CD14-positive monocyte (primary cell): Measurements from ENCODE around the gene ST3GAL5. TPM values are rescaled to one million over a fixed set of nuclear protein-coding genes. Genes with fewer than 3 reads are reported as not detected.

Experiments used
- DNase-seq, 3 donors: peaks; one replicate each; pipeline ENCODE4 v3.0.0-alpha.2; 2011 to 2022
- H2AFZ ChIP-seq: 2 replicates; pipeline ENCODE4 v1.6.0; 2012; ENCODE audit warnings: mild to moderate bottlenecking, low read depth, low read length, inconsistent platforms; ENCODE audit not compliant: insufficient read depth, poor library complexity, severe bottlenecking
- H3K27ac ChIP-seq, 2 donors: 1 replicate in 1 of 2; 2 replicates in 1 of 2; pipeline ENCODE4 v1.5.1; 2012 to 2013; ENCODE audit warnings: low read length in 2 of 2, control low read depth in 1 of 2, inconsistent platforms in 1 of 2, low read depth in 1 of 2, mild to moderate bottlenecking in 1 of 2
- H3K27me3 ChIP-seq, 2 donors: one replicate each; pipeline versions ENCODE4 v1.6.0 to v1.6.1; 2011 to 2013; ENCODE audit warnings: low read length in 2 of 2; ENCODE audit not compliant: control insufficient read depth in 2 of 2, insufficient read depth in 2 of 2
- H3K36me3 ChIP-seq, 2 donors: replicated peaks in 1 of 2; 1 replicate in 1 of 2; 2 replicates in 1 of 2; pipeline versions ENCODE4 v1.5.1 to v1.6.1; 2012 to 2013; ENCODE audit warnings: low read length in 2 of 2, control low read depth in 1 of 2, inconsistent platforms in 1 of 2, mild to moderate bottlenecking in 1 of 2; ENCODE audit not compliant: insufficient read depth in 2 of 2, control insufficient read depth in 1 of 2
- H3K4me1 ChIP-seq, 2 donors: 1 replicate in 1 of 2; 2 replicates in 1 of 2; pipeline versions ENCODE4 v1.5.1 to v1.6.1; 2012 to 2013; ENCODE audit warnings: low read length in 2 of 2, control low read depth in 1 of 2, inconsistent platforms in 1 of 2, mild to moderate bottlenecking in 1 of 2, moderate library complexity in 1 of 2; ENCODE audit not compliant: insufficient read depth in 2 of 2, control insufficient read depth in 1 of 2
- H3K4me2 ChIP-seq: replicated peaks from 2 replicates; pipeline ENCODE3; 2012; ENCODE audit warnings: low read length, moderate library complexity, mild to moderate bottlenecking; ENCODE audit not compliant: poor library complexity, severe bottlenecking; ENCODE audit errors: extremely low read depth
- H3K4me3 ChIP-seq, 3 experiments: fragments of 200-600 bp in 1 of 3; sonication (generic) in 1 of 3; replicated peaks in 1 of 3; 1 replicate in 2 of 3; 2 replicates in 1 of 3; pipeline ENCODE4 v1.5.1; 2011 to 2013; ENCODE audit warnings: low read length in 3 of 3, mild to moderate bottlenecking in 3 of 3, control low read depth in 2 of 3, low read depth in 2 of 3, inconsistent platforms in 1 of 3, moderate library complexity in 1 of 3
- H3K79me2 ChIP-seq: 2 replicates; pipeline ENCODE4 v1.6.0; 2012; ENCODE audit warnings: mild to moderate bottlenecking, control low read depth, inconsistent platforms, low read length, moderate library complexity; ENCODE audit not compliant: insufficient read depth
- H3K9ac ChIP-seq: 2 replicates; pipeline ENCODE4 v1.6.0; 2017; ENCODE audit warnings: low read length, mild to moderate bottlenecking; ENCODE audit not compliant: insufficient read depth, poor library complexity, severe bottlenecking
- H3K9me3 ChIP-seq, 2 donors: replicated peaks in 1 of 2; 1 replicate in 1 of 2; 2 replicates in 1 of 2; pipeline versions ENCODE4 v1.5.1 to v1.6.1; 2012 to 2013; ENCODE audit warnings: low read length in 2 of 2, control low read depth in 1 of 2; ENCODE audit not compliant: control insufficient read depth in 1 of 2, insufficient read depth in 1 of 2
- H4K20me1 ChIP-seq: 2 replicates; pipeline ENCODE4 v1.6.0; 2012; ENCODE audit warnings: mild to moderate bottlenecking, low read length, control low read depth, moderate library complexity; ENCODE audit not compliant: insufficient read depth
- H3K27ac Mint-ChIP-seq, 7 donors: one replicate each; pipeline ENCODE4 v1.8.0; 2020; ENCODE audit warnings: mild to moderate bottlenecking in 7 of 7, mixed read lengths in 7 of 7, moderate library complexity in 6 of 7, inconsistent platforms in 2 of 7
- H3K27me3 Mint-ChIP-seq, 3 donors: one replicate each; pipeline ENCODE4 v1.8.0; 2021 to 2022; ENCODE audit warnings: low read depth in 3 of 3, mild to moderate bottlenecking in 3 of 3, mixed read lengths in 3 of 3, moderate library complexity in 3 of 3, inconsistent platforms in 1 of 3
- H3K36me3 Mint-ChIP-seq, 2 donors: one replicate each; pipeline ENCODE4 v1.8.0; 2020; ENCODE audit warnings: mixed read lengths in 2 of 2, inconsistent platforms in 1 of 2, mild to moderate bottlenecking in 1 of 2
- H3K4me1 Mint-ChIP-seq: one replicate; pipeline ENCODE4 v1.8.0; 2020; ENCODE audit warnings: mild to moderate bottlenecking, mixed read lengths
- H3K4me3 Mint-ChIP-seq, 2 donors: one replicate each; pipeline ENCODE4 v1.8.0; 2020; ENCODE audit warnings: mild to moderate bottlenecking in 2 of 2, mixed read lengths in 2 of 2, moderate library complexity in 1 of 2
- H3K9me3 Mint-ChIP-seq, 7 donors: one replicate each; pipeline ENCODE4 v1.8.0; 2020 to 2022; ENCODE audit warnings: mixed read lengths in 7 of 7, mild to moderate bottlenecking in 6 of 7, moderate library complexity in 6 of 7, inconsistent platforms in 2 of 7
- CTCF ChIP-seq: fragments of 200-600 bp; IDR thresholded peaks from one replicate; pipeline ENCODE4 v1.8.0; 2022; ENCODE audit warnings: antibody characterized with exemption, mild to moderate bottlenecking
- WGBS: methylation state at CpG from one replicate; pipeline ENCODE4 v1.1.5; 2013; ENCODE audit warnings: missing lambda C conversion rate; ENCODE audit not compliant: insufficient coverage; 5-methylcytosine and 5-hydroxymethylcytosine counted together
- intact Hi-C, 2 donors: fragments of 100-400 bp; cut with micrococcal nuclease; formaldehyde crosslinking; loops; one replicate each; pipeline versions ENCODE4 v1.15.0 to v1.15.1; 2023
- polyA plus RNA-seq, 3 donors: library from polyadenylated mRNA; depleted of rRNA in 1 of 3; unstranded in 2 of 3; stranded (reverse) in 1 of 3; fragments of 300-500 nt in 2 of 3; fragments of >200 nt in 1 of 3; fragmentation: Illumina TruSeq in 2 of 3; gene quantifications; 1 replicate in 2 of 3; 2 replicates in 1 of 3; pipeline ENCODE4 v1.2.3, GENCODE V29; 2012 to 2021

The ST3GAL5 gene
- polyA plus RNA-seq, 3 donors: 14.0 to 51.2 (median 19.5) TPM

GRCh38 chr2:85828725-85829124, 60.1 kb downstream of the ST3GAL5 start:
- DNase-seq: no peak
- Mint-ChIP-seq H3K27ac (no peak overlapping the region), H3K36me3 (no peaks in the 10 kb centered on the region), H3K27me3 (peaks cover 2 to 8% (median 3%) of the 10 kb centered on the region in 3 donors), H3K9me3 (peaks cover 0 to under 1% (median 0%) of the 10 kb centered on the region in 7 donors), H3K4me1 (peaks cover 12% of the 10 kb centered on the region), H3K4me3 (no peak overlapping the region)
- WGBS: 98% methylated on average over 4 of the region's 7 CpGs
- no peaks in the 10 kb centered on the region for H3K79me2 ChIP-seq
- H4K20me1 ChIP-seq: no peaks in the 10 kb centered on the region
- TF ChIP-seq CTCF: no peak
- intact Hi-C loops: no loop called here
- peaks cover 2 to 5% of the 10 kb centered on the region in 2 donors for H3K4me1 ChIP-seq
- no peak overlapping the region for H3K27ac ChIP-seq
- no peaks in the 10 kb centered on the region for H3K9me3 ChIP-seq
- H3K36me3 ChIP-seq: no peaks in the 10 kb centered on the region
- no peak overlapping the region for H3K4me2 ChIP-seq
- no peaks in the 10 kb centered on the region for H3K27me3 ChIP-seq
- H2AFZ ChIP-seq: no peak overlapping the region
- no peak overlapping the region for H3K4me3 ChIP-seq
- no peak overlapping the region for H3K9ac ChIP-seq

- H3K36me3 Mint-ChIP-seq: no peaks in the 10 kb centered on the region
- DNase-seq: no peak
- H3K9me3 Mint-ChIP-seq: no peaks in the 10 kb centered on the region
- peak overlapping the region in 1 of 3 experiments; percentile 42 for H3K4me3 ChIP-seq
- no peak overlapping the region for H3K27ac ChIP-seq
- no peaks in the 10 kb centered on the region for H3K27me3 ChIP-seq
- peak overlapping the region in 1 of 7 donors; percentile 71 for H3K27ac Mint-ChIP-seq
- no peaks in the 10 kb centered on the region for H4K20me1 ChIP-seq
- intact Hi-C loops: loop anchor here in 1 of 2 donors (2.0 kb wide), 1 partner anchor 251 kb away; no protein-coding TSS in a partner anchor
- 82% methylated on average over 17 of the region's 18 CpGs for WGBS
- no peaks in the 10 kb centered on the region for H3K79me2 ChIP-seq
- no peak overlapping the region for H3K4me3 Mint-ChIP-seq
- H3K9ac ChIP-seq: no peak overlapping the region
- H3K4me1 Mint-ChIP-seq: peaks cover 12% of the 10 kb centered on the region
- no peaks in the 10 kb centered on the region for H3K9me3 ChIP-seq
- TF ChIP-seq CTCF: no peak
- H3K36me3 ChIP-seq: no peaks in the 10 kb centered on the region
- H3K27me3 Mint-ChIP-seq: peaks cover 2 to 8% (median 3%) of the 10 kb centered on the region in 3 donors
- peak overlapping the region; percentile 60 for H3K4me2 ChIP-seq
- H2AFZ ChIP-seq: peak overlapping the region; percentile 76
- H3K4me1 ChIP-seq: peaks cover 2 to 5% of the 10 kb centered on the region in 2 donors
Measured at GRCh38 chr2:85827879-85828569, 60.8 kb downstream of the ST3GAL5 start.
